NCI-H345 treated with DMSO at 0.1 percent for 48 hours (cell line): ENCODE results near the gene RPL22.

Experiments
- DNase-seq: peaks from one replicate; lab custom pipeline; 2025; ENCODE audit not compliant: unreplicated experiment; lab: John Stamatoyannopoulos, UW

Gene RPL22

GRCh38 chr1:6199298-6200187, at the start of gene RPL22:
RPL22 (minus strand) TSS chr1:6199595; CDS start chr1:6199573, 22 bp downstream.
- peak; percentile 97 for DNase-seq

- DNase-seq, result no peak
Measured at GRCh38 chr1:6248161-6248776, 48.9 kb upstream of the RPL22 start.

GRCh38 chr1:6247651-6248050, 48.3 kb upstream of the RPL22 start:
- DNase-seq, result no peak

GRCh38 chr1:6246497-6247467, 47.4 kb upstream of the RPL22 start:
- DNase-seq, result peak; percentile 72

GRCh38 chr1:6245869-6246496, 46.6 kb upstream of the RPL22 start:
- DNase-seq, result peak; percentile 81

GRCh38 chr1:6245086-6245868, 45.9 kb upstream of the RPL22 start:
- DNase-seq, result peak; percentile 40

GRCh38 chr1:6244401-6245049, 45.1 kb upstream of the RPL22 start:
- DNase-seq, result no peak

GRCh38 chr1:6243993-6244392, 44.6 kb upstream of the RPL22 start, which contains the start of gene HES3:
HES3 (plus strand) TSS chr1:6244179; CDS start chr1:6244366, 187 bp downstream.
- no peak for DNase-seq

GRCh38 chr1:6243053-6243834, 43.8 kb upstream of the RPL22 start:
- no peak for DNase-seq

- no peak for DNase-seq
Measured at GRCh38 chr1:6241887-6242740, 42.7 kb upstream of the RPL22 start.

GRCh38 chr1:6241107-6241886, 41.9 kb upstream of the RPL22 start:
- no peak for DNase-seq

GRCh38 chr1:6239950-6240768, 40.8 kb upstream of the RPL22 start:
- peak; percentile 70 for DNase-seq

- no peak for DNase-seq
Measured at GRCh38 chr1:6239213-6239752, 39.9 kb upstream of the RPL22 start.

GRCh38 chr1:6237093-6237492, 37.7 kb upstream of the RPL22 start:
- no peak for DNase-seq

GRCh38 chr1:6235296-6235677, 35.9 kb upstream of the RPL22 start:
- DNase-seq, result no peak
